AML-193 (cell line): Measurements from ENCODE around the gene CAMTA1.

Source experiments
- DNase-seq, 2 experiments: peaks; one replicate each; lab custom pipeline; 2025; lab: John Stamatoyannopoulos, UW

The CAMTA1 gene

GRCh38 chr1:6776895-6777294 lies 8.4 kb upstream of the CAMTA1 start:
- DNase-seq, result no peak

GRCh38 chr1:6777813-6778212 lies 7.4 kb upstream of the CAMTA1 start:
- no peak for DNase-seq

GRCh38 chr1:6779089-6779805 lies 6.0 kb upstream of the CAMTA1 start:
- no peak for DNase-seq

GRCh38 chr1:6782151-6782550 lies 3.1 kb upstream of the CAMTA1 start:
- DNase-seq, result no peak

- DNase-seq, result peak in 1 of 2 experiments; percentile 14
Measured at GRCh38 chr1:6783221-6783620, 2.0 kb upstream of the CAMTA1 start.

- DNase-seq, result peak; percentile 29 to 46
Measured at GRCh38 chr1:6783936-6784559, 1.2 kb upstream of the CAMTA1 start.

- DNase-seq, result peak; percentile 98 to 99
Measured at GRCh38 chr1:6784560-6785317, 515 bp upstream of the CAMTA1 start.

- no peak for DNase-seq
Measured at GRCh38 chr1:6785728-6786505, 663 bp downstream of the CAMTA1 start.

- DNase-seq, result peak; percentile 28
Measured at GRCh38 chr1:6788946-6789345, 3.7 kb downstream of the CAMTA1 start.

- no peak for DNase-seq
Measured at GRCh38 chr1:6790146-6790545, 4.9 kb downstream of the CAMTA1 start.

GRCh38 chr1:6794164-6794563 lies 8.9 kb downstream of the CAMTA1 start:
- DNase-seq, result peak; percentile 25 to 40

GRCh38 chr1:6795203-6795602 lies 9.9 kb downstream of the CAMTA1 start:
- no peak for DNase-seq

- no peak for DNase-seq
Measured at GRCh38 chr1:6795661-6796060, 10.4 kb downstream of the CAMTA1 start.

- DNase-seq, result no peak
Measured at GRCh38 chr1:6796095-6796494, 10.8 kb downstream of the CAMTA1 start.

GRCh38 chr1:6799499-6799898 lies 14.2 kb downstream of the CAMTA1 start:
- DNase-seq, result no peak

GRCh38 chr1:6800745-6801144 lies 15.5 kb downstream of the CAMTA1 start:
- DNase-seq, result no peak

- no peak for DNase-seq
Measured at GRCh38 chr1:6801199-6801598, 15.9 kb downstream of the CAMTA1 start.

- DNase-seq, result no peak
Measured at GRCh38 chr1:6801966-6802365, 16.7 kb downstream of the CAMTA1 start.

GRCh38 chr1:6802454-6802853 lies 17.2 kb downstream of the CAMTA1 start:
- no peak for DNase-seq

GRCh38 chr1:6802893-6803292 lies 17.6 kb downstream of the CAMTA1 start:
- DNase-seq, result no peak

- no peak for DNase-seq
Measured at GRCh38 chr1:6803357-6803756, 18.1 kb downstream of the CAMTA1 start.

- DNase-seq, result no peak
Measured at GRCh38 chr1:6805004-6805416, 19.8 kb downstream of the CAMTA1 start.
